Testis (tissue), 2 donors: ENCODE measurements around the gene SHB.

ENCODE experiments used
- CTCF ChIP-seq, 3 experiments: fragments of 450-650 bp in 2 of 3; fragments of 200-600 bp in 1 of 3; sonication (generic) in 1 of 3; IDR thresholded peaks; one replicate each; pipeline ENCODE4 v1.5.1; 2016 to 2019; ENCODE audit warnings: antibody characterized with exemption in 3 of 3, mild to moderate bottlenecking in 2 of 3, moderate library complexity in 1 of 3
- POLR2A ChIP-seq: fragments of 450-650 bp; IDR thresholded peaks from one replicate; pipeline ENCODE4 v1.6.1; 2017; ENCODE audit warnings: antibody characterized with exemption, mild to moderate bottlenecking, moderate library complexity

- TF ChIP-seq CTCF (IDR thresholded peaks at IDR 0.05) = no peak
- TF ChIP-seq POLR2A = no peak
These were observed 60.0 kb downstream of the SHB start for GRCh38 chr9:38009035-38009501.
